H9 (cell line): ENCODE data around the gene KIRREL3. TPM values are rescaled to one million over a fixed set of nuclear protein-coding genes. Genes with fewer than 3 reads are reported as not detected.

ENCODE experiments used
- DNase-seq: peaks from one replicate; pipeline ENCODE4 v3.0.0-alpha.2; 2017
- H2AFZ ChIP-seq: one replicate; pipeline ENCODE4 v1.6.1; 2013; ENCODE audit warnings: mild to moderate bottlenecking, low read length, control low read depth, moderate library complexity
- H2AK5ac ChIP-seq: 2 replicates; pipeline ENCODE4 v1.6.1; 2013; ENCODE audit warnings: low read length, control low read depth, mixed read lengths; ENCODE audit not compliant: insufficient read length
- H2BK120ac ChIP-seq: one replicate; pipeline ENCODE4 v1.6.1; 2013; ENCODE audit warnings: low read depth, mild to moderate bottlenecking, low read length, control low read depth, inconsistent platforms; ENCODE audit not compliant: poor library complexity, severe bottlenecking
- H2BK12ac ChIP-seq: 2 replicates; pipeline ENCODE4 v1.6.1; 2013; ENCODE audit warnings: low read length, control low read depth, mixed read lengths, low read depth; ENCODE audit not compliant: insufficient read length
- H2BK15ac ChIP-seq: 2 replicates; pipeline ENCODE4 v1.6.1; 2013; ENCODE audit warnings: low read depth, low read length, control low read depth
- H2BK20ac ChIP-seq: one replicate; pipeline ENCODE4 v1.6.1; 2013; ENCODE audit warnings: low read depth, mild to moderate bottlenecking, low read length, control low read depth, inconsistent platforms; ENCODE audit not compliant: poor library complexity, severe bottlenecking
- H2BK5ac ChIP-seq: 2 replicates; pipeline ENCODE4 v1.6.1; 2013; ENCODE audit warnings: low read length, control low read depth, mixed read lengths; ENCODE audit not compliant: insufficient read length
- H3K14ac ChIP-seq: 2 replicates; pipeline ENCODE4 v1.6.1; 2013; ENCODE audit warnings: low read length, control low read depth; ENCODE audit not compliant: insufficient read depth
- H3K18ac ChIP-seq: 2 replicates; pipeline ENCODE4 v1.6.1; 2013; ENCODE audit warnings: low read depth, mild to moderate bottlenecking, mixed read lengths, low read length, control low read depth; ENCODE audit not compliant: insufficient read length
- H3K23ac ChIP-seq: 2 replicates; pipeline ENCODE4 v1.6.1; 2013; ENCODE audit warnings: low read length, control low read depth, mixed read lengths, low read depth; ENCODE audit not compliant: insufficient read length
- H3K23me2 ChIP-seq: 2 replicates; pipeline ENCODE4 v1.6.1; 2013; ENCODE audit warnings: low read depth, mild to moderate bottlenecking, mixed read lengths, low read length, control low read depth; ENCODE audit not compliant: insufficient read length, poor library complexity, severe bottlenecking
- H3K27ac ChIP-seq: 2 replicates; pipeline ENCODE4 v1.5.1; 2013; ENCODE audit warnings: low read length, control low read depth, mixed read lengths, low read depth; ENCODE audit not compliant: insufficient read length
- H3K27me3 ChIP-seq: 2 replicates; pipeline ENCODE4 v1.6.1; 2013; ENCODE audit warnings: low read length, control low read depth, inconsistent platforms; ENCODE audit not compliant: insufficient read depth
- H3K4ac ChIP-seq: 2 replicates; pipeline ENCODE4 v1.6.1; 2013; ENCODE audit warnings: low read depth, mild to moderate bottlenecking, control low read depth, inconsistent platforms, low read length, moderate library complexity
- H3K4me1 ChIP-seq: 2 replicates; pipeline ENCODE4 v1.6.1; 2013; ENCODE audit warnings: low read length, control low read depth, inconsistent platforms; ENCODE audit not compliant: insufficient read depth
- H3K4me2 ChIP-seq: 2 replicates; pipeline ENCODE4 v1.6.1; 2013; ENCODE audit warnings: low read length, control low read depth, mixed read lengths; ENCODE audit not compliant: insufficient read length, insufficient read depth
- H3K56ac ChIP-seq: 2 replicates; pipeline ENCODE4 v1.6.1; 2013; ENCODE audit warnings: low read depth, mild to moderate bottlenecking, mixed read lengths, low read length, control low read depth; ENCODE audit not compliant: insufficient read length
- H3K79me1 ChIP-seq: 2 replicates; pipeline ENCODE4 v1.6.1; 2013; ENCODE audit warnings: low read depth, mild to moderate bottlenecking, moderate library complexity, low read length, control low read depth, inconsistent platforms; ENCODE audit not compliant: insufficient read depth, poor library complexity, severe bottlenecking
- H3K79me2 ChIP-seq: 2 replicates; pipeline ENCODE4 v1.6.1; 2013; ENCODE audit warnings: low read length, control low read depth, inconsistent platforms; ENCODE audit not compliant: insufficient read depth
- H3K9ac ChIP-seq: 2 replicates; pipeline ENCODE4 v1.6.1; 2013; ENCODE audit warnings: low read length, control low read depth, mixed read lengths; ENCODE audit not compliant: insufficient read length; ENCODE audit errors: extremely low read depth
- H3K9me3 ChIP-seq: one replicate; pipeline ENCODE4 v1.6.1; 2013; ENCODE audit warnings: low read depth, low read length, inconsistent platforms; ENCODE audit not compliant: control insufficient read depth
- H3T11ph ChIP-seq: one replicate; pipeline ENCODE4 v1.6.1; 2013; ENCODE audit warnings: mild to moderate bottlenecking, low read length, control low read depth, inconsistent platforms
- H4K20me1 ChIP-seq: one replicate; pipeline ENCODE4 v1.6.1; 2013; ENCODE audit not compliant: control insufficient read depth, insufficient read length, insufficient read depth
- H4K5ac ChIP-seq: 2 replicates; pipeline ENCODE4 v1.6.1; 2013; ENCODE audit warnings: low read depth, mild to moderate bottlenecking, mixed read lengths, low read length, control low read depth; ENCODE audit not compliant: insufficient read length
- H4K8ac ChIP-seq: replicated peaks from 2 replicates; pipeline ENCODE4 v1.6.1; 2013; ENCODE audit warnings: low read length, control low read depth, mixed read lengths, low read depth; ENCODE audit not compliant: insufficient read length
- H4K91ac ChIP-seq: 2 replicates; pipeline ENCODE4 v1.6.1; 2013; ENCODE audit warnings: low read depth, mild to moderate bottlenecking, moderate library complexity, mixed read lengths, low read length, control low read depth; ENCODE audit not compliant: insufficient read length
- H3K27ac Mint-ChIP-seq, 3 experiments: 2 replicates in 2 of 3; 3 replicates in 1 of 3; pipeline ENCODE4 v1.8.0; 2020 to 2021; ENCODE audit warnings: mixed read lengths in 3 of 3, mild to moderate bottlenecking in 1 of 3, moderate library complexity in 1 of 3
- H3K27me3 Mint-ChIP-seq: 2 replicates; pipeline ENCODE4 v1.8.0; 2021; ENCODE audit warnings: low read depth, mild to moderate bottlenecking, moderate library complexity, mixed read lengths
- H3K36me3 Mint-ChIP-seq, 3 experiments: 2 replicates in 2 of 3; 3 replicates in 1 of 3; pipeline ENCODE4 v1.8.0; 2020 to 2021; ENCODE audit warnings: low read depth in 3 of 3, mixed read lengths in 3 of 3; ENCODE audit not compliant: insufficient read depth in 1 of 3
- H3K4me1 Mint-ChIP-seq, 2 experiments: 2 replicates each; pipeline ENCODE4 v1.8.0; 2020; ENCODE audit warnings: mixed read lengths in 2 of 2
- H3K4me3 Mint-ChIP-seq, 2 experiments: 2 replicates in 1 of 2; 3 replicates in 1 of 2; pipeline ENCODE4 v1.8.0; 2020 to 2021; ENCODE audit warnings: mild to moderate bottlenecking in 2 of 2, mixed read lengths in 2 of 2, moderate library complexity in 1 of 2
- H3K9me3 Mint-ChIP-seq, 2 experiments: 2 replicates in 1 of 2; 3 replicates in 1 of 2; pipeline ENCODE4 v1.8.0; 2020; ENCODE audit warnings: mild to moderate bottlenecking in 2 of 2, mixed read lengths in 2 of 2, moderate library complexity in 1 of 2
- WGBS: extraction: QIAGEN DNeasy Blood & Tissue Kit; methylation state at CpG from one replicate; pipeline ENCODE4 v1.1.7; 2013; ENCODE audit warnings: missing lambda C conversion rate, low lambda C conversion rate, mixed read lengths; ENCODE audit not compliant: insufficient read length; ENCODE audit errors: extremely low coverage; 5-methylcytosine and 5-hydroxymethylcytosine counted together
- total RNA-seq: library from RNA; stranded (reverse); gene quantifications from 2 replicates; pipeline ENCODE4 v1.2.1, GENCODE V29; 2021
- TF ChIP-seq, protein P1 (sequence below): fragments of 200-600 bp; sonication (generic); conservative IDR thresholded peaks from 3 replicates; pipeline ENCODE4 v1.8.0; 2021; ENCODE audit warnings: antibody characterized with exemption, mild to moderate bottlenecking

Gene KIRREL3
- total RNA-seq, 1 experiment from 2014 or later: 0.17 TPM

GRCh38 chr11:126945319-126945718 is 55.3 kb downstream of the KIRREL3 start:
- no peak overlapping the region for H3K9ac ChIP-seq
- H2AFZ ChIP-seq: no peak overlapping the region
- H3K27me3 ChIP-seq: no peaks in the 10 kb centered on the region
- H4K8ac ChIP-seq: no peak overlapping the region
- no peak overlapping the region for H3K23ac ChIP-seq
- H3K23me2 ChIP-seq: no peaks in the 10 kb centered on the region
- H3K14ac ChIP-seq: no peak overlapping the region
- H2BK5ac ChIP-seq: no peak overlapping the region
- Mint-ChIP-seq H3K27ac (peak overlapping the region in 1 of 3 experiments; percentile 86; a peak in 3 of 7 replicates), H3K4me1 (peaks cover 16 to 22% of the 10 kb centered on the region in 2 experiments), H3K4me3 (no peak overlapping the region), H3K36me3 (no peaks in the 10 kb centered on the region; a peak in 1 of 7 replicates), H3K9me3 (no peaks in the 10 kb centered on the region), H3K27me3 (no peaks in the 10 kb centered on the region; the same call in none of the 2 replicates)
- no peak overlapping the region for H3T11ph ChIP-seq
- no peak overlapping the region for H2BK120ac ChIP-seq
- H4K5ac ChIP-seq: no peak overlapping the region
- peak; percentile 36 for DNase-seq
- no peaks in the 10 kb centered on the region for H3K9me3 ChIP-seq
- H4K20me1 ChIP-seq: no peaks in the 10 kb centered on the region
- no peak overlapping the region for H3K18ac ChIP-seq
- no peak overlapping the region for H3K56ac ChIP-seq
- H2BK12ac ChIP-seq: no peak overlapping the region
- no peak overlapping the region for H2AK5ac ChIP-seq
- no peak overlapping the region for H3K4me2 ChIP-seq
- no peak overlapping the region for H2BK15ac ChIP-seq
- no peak overlapping the region for H4K91ac ChIP-seq
- H3K79me2 ChIP-seq: no peaks in the 10 kb centered on the region
- no peak overlapping the region for H3K27ac ChIP-seq
- WGBS: no CpG with 5 or more reads among the region's 3 CpGs
- H3K4ac ChIP-seq: no peak overlapping the region
- TF ChIP-seq, protein P1, sequence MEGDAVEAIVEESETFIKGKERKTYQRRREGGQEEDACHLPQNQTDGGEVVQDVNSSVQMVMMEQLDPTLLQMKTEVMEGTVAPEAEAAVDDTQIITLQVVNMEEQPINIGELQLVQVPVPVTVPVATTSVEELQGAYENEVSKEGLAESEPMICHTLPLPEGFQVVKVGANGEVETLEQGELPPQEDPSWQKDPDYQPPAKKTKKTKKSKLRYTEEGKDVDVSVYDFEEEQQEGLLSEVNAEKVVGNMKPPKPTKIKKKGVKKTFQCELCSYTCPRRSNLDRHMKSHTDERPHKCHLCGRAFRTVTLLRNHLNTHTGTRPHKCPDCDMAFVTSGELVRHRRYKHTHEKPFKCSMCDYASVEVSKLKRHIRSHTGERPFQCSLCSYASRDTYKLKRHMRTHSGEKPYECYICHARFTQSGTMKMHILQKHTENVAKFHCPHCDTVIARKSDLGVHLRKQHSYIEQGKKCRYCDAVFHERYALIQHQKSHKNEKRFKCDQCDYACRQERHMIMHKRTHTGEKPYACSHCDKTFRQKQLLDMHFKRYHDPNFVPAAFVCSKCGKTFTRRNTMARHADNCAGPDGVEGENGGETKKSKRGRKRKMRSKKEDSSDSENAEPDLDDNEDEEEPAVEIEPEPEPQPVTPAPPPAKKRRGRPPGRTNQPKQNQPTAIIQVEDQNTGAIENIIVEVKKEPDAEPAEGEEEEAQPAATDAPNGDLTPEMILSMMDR: no peak
- H3K79me1 ChIP-seq: no peaks in the 10 kb centered on the region
- no peak overlapping the region for H2BK20ac ChIP-seq
- no peaks in the 10 kb centered on the region; the same call in 1 of the 2 replicates for H3K4me1 ChIP-seq
